NCI-H146 (cell line): ENCODE measurements around the gene NLRP6.

Experiments
- DNase-seq: peaks from one replicate; lab custom pipeline; 2025; lab: John Stamatoyannopoulos, UW

The NLRP6 gene

GRCh38 chr11:256952-257737 lies 21.1 kb upstream of the NLRP6 start:
- no peak for DNase-seq

DNA sequence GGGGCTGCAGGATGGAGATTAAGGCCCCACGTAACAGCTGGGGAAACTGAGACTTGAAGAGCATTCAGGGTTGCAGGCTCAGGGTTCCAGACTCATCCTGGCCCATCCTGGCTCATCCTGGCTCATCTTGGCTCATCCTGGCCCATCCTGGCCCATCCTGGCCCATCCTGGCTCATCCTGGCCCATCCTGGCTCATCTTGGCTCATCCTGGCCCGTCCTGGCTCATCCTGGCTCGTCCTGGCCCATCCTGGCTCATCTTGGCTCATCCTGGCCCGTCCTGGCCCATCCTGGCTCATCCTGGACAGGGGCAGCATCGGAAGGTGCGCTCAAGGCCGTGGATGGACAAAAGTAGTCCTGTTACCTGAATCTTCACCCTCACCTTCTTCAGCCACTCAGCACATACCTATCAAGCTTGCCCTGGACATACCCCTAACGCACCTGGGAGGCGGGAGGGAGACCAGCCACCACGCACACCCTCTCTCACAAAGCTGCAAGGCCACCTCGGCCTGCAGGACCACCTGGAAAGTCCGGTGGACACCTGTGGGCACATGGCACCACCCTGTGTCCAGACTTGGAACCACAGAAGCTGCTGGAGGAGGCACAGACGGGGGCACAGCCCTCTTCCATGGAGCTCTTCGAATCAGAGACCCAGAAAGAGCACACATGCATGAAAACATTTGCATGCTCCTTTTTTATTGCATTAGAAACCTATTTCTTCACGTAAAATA lies 20.3 kb upstream of the NLRP6 start:
- DNase-seq = no peak

DNA sequence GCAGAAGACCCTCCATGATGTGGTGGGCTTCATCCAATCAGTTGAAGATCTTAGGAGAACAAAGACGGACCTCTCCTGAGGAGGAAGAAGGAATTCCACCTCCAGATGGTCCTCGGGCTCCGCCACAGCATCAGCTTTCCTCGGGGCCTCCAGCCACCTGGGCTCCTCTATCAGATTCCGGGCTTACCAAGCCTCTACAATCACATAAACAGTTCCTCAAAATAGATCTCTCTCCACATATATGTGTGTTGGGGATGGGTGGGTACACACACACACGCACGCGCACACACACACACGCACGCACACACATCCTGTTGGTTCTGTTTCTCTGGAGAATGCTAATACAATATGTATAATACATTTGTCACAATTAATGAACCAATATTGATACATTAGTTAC lies 18.8 kb upstream of the NLRP6 start:
- no peak for DNase-seq

DNA sequence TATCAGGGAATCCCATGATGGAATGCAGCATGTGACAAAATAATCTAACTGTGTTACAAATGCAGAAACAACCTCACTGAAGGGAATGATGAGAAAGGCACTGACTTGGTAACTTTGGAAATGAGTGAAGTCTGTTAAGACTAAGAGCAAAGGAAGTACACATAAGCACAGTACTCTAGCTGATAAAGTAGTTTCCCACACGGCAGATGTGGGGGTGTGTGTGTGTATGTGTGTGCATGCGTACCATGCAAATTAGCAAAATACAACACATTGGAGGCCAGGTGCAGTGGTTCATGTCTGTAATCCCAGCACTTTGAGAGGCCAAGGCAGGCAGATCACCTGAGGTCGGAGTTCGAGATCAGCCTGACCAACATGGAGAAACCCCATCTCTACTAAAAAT lies 16.6 kb upstream of the NLRP6 start:
- no peak for DNase-seq

DNA sequence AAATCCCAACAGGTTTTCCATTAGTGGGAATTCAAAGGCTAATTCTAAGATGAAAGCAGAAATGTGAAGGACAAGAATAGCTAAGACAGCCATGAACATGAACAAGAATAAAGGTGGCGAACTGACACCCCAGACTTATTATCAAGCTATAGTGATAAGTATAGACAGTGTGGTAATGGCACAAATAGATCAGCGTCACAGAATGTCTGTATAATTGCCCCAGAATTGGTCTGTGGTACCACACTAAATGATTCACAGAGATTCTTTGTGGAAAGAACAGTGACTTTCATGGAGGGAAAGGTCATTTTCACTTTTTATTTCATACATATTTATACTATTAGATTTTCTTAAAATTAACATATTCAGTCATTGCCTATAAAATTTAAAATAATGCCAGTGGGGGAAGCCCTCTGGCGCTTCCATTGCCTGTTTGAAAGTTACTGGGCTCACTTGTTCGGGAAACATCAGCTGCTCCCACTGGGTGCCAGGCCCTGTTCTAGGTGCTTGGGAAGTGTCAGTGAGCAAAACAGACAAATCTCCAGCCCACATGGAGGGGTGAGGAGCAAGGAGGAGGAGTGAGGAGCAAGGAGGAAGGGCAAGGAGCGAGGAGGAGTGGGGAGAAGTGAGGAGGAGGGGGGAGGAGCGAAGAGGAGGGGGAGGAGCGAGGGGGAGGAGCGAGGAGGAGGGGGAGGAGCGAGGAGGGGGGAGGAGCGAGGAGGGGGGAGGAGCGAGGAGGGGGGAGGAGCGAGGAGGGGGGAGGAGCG lies 11.3 kb upstream of the NLRP6 start:
- no peak for DNase-seq

- DNase-seq = no peak
These were observed 10.7 kb upstream of the NLRP6 start for GRCh38 chr11:267491-267994.

- DNase-seq = peak; percentile 46
These were observed 9.5 kb upstream of the NLRP6 start for GRCh38 chr11:268716-269145.

- no peak for DNase-seq
These were observed 8.9 kb upstream of the NLRP6 start for GRCh38 chr11:269146-269890.

GRCh38 chr11:270451-271318 lies 7.5 kb upstream of the NLRP6 start:
- DNase-seq = no peak

- DNase-seq = no peak
These were observed 6.9 kb upstream of the NLRP6 start for GRCh38 chr11:271319-271715.

DNA sequence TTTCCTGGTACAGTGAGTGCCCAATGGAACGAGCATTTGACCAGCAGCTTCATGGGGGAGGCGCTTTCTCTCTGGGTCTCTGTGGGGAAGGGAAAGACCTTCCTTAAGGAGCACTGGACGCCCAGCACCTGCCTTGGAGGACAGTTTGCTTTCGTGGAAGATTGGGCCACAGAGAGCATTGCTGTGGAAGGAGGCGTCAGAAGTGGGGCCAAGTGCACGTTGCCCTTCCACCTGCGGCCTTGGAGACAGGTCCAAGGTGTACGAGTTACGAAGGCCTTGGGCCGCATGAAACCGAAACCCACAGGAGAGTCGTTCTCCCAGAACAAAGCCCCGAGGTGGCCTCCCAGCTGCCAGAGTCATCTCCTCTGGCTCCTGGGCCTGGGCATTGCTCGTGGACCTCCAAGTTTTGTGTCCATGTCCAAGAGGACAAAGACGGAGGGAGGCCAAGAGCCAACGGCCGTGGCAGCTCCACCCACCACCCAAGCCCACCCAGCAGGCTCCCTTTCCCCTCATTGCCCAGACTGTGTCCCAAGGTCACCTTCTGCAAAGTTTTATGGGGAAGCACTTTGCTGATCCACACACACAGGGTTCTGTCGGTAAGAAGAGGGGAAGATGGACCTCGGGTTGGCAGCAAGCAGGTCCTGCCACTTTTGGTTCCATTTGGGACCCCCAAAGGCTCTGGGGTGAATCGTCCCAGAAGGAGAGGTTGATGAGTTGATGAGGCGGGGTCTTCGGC lies 5.8 kb upstream of the NLRP6 start:
- no peak for DNase-seq

- no peak for DNase-seq
These were observed 5.3 kb upstream of the NLRP6 start for GRCh38 chr11:272931-273198.

DNA sequence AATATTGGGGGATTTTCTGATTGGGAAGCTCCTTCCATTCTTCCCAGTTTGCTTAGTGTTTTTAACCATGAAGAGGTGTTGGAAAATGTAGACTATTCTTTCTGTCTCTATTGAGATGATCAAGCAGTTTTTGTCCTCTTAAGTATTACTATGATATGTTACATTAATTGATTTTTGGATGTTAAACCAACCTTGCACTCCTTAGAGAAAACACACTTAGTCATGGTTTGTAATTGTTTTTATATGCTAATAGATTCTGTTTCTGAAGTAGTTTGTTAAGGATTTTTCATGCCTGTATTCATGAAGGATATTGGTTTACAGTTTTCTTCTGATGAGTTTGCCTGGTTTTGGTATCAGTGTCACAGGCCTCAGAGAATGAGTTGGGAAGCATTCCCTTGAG lies 2.0 kb upstream of the NLRP6 start:
- DNase-seq = no peak

DNA sequence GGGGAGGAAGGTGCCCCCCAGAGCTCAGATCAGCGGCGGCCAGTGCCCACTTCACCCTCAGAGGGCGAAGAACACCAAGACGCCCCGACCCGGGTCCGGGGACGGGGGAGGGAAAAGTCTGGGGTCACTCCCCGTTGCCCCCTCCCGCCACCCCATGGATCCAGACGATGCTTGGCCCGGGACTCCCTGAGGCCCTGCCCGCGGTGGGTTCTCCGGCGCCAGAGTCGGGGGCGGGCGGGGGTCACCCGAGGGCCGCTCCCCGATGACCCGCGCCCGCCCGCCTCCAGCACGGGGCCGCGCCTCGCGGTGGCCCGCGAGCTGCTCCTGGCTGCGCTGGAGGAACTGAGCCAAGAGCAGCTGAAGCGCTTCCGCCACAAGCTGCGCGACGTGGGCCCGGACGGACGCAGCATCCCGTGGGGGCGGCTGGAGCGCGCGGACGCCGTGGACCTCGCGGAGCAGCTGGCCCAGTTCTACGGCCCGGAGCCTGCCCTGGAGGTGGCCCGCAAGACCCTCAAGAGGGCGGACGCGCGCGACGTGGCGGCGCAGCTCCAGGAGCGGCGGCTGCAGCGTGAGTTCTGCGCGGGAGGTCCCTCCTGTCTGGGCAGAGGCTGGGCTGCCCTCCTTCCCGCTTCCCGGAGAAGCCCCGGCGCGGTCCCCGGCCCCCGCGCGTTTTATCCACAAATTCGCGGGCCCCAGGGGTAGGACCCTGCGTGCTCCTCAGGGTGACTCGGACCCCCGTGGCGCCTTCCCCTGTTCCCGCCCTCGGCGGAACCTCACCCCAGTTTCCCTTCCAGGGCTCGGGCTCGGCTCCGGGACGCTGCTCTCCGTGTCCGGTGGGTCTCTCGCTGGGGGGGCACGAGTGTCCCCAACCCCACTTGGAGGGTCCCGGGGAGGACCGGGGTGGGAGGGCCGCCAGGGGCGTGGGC lies 1.1 kb downstream of the NLRP6 start:
- no peak for DNase-seq

GRCh38 chr11:279966-280705 lies 1.9 kb downstream of the NLRP6 start:
- peak; percentile 52 for DNase-seq

- no peak for DNase-seq
These were observed 2.7 kb downstream of the NLRP6 start for GRCh38 chr11:280706-281485.

GRCh38 chr11:281486-282161 lies 3.4 kb downstream of the NLRP6 start:
- no peak for DNase-seq
